LNCaP clone FGC (cell line): Measurements from ENCODE around the gene CNGA3.

ENCODE experiments used
- DNase-seq: peaks from one replicate; pipeline ENCODE4 v3.0.0-alpha.2; 2011; ENCODE audit warnings: low read depth
- H3K4me3 ChIP-seq: 2 replicates; pipeline ENCODE4 v1.5.1; 2011; ENCODE audit warnings: mild to moderate bottlenecking, low read depth, low read length, control low read depth
- TF ChIP-seq, protein P1 (sequence below): IDR thresholded peaks from 2 replicates; pipeline ENCODE4 v1.5.1; 2012; ENCODE audit warnings: mild to moderate bottlenecking; ENCODE audit not compliant: control insufficient read depth, insufficient read depth; ENCODE audit errors: extremely low read depth

The CNGA3 gene

DNA sequence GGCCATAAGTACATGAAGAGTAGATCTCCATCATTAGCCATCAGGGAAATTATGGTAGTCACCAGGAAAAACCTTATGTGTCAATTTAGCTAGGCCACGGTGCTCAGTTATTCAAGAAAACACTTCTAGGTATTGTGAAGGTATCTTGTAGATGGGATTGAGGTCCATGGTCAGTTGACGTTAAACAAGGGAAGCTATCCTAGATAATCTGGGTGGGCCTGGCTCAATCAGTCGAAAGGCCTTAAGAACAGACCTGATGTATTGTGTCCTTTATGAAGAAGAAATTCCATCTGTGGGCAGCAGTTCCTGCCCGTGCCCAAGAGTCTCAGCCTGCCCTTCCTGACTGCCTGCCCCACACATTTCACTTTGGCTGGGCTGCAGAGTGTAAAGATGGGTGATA, 16.7 kb upstream of the CNGA3 start:
- H3K4me3 ChIP-seq = no peak overlapping the region
- DNase-seq = no peak
- TF ChIP-seq, protein P1, sequence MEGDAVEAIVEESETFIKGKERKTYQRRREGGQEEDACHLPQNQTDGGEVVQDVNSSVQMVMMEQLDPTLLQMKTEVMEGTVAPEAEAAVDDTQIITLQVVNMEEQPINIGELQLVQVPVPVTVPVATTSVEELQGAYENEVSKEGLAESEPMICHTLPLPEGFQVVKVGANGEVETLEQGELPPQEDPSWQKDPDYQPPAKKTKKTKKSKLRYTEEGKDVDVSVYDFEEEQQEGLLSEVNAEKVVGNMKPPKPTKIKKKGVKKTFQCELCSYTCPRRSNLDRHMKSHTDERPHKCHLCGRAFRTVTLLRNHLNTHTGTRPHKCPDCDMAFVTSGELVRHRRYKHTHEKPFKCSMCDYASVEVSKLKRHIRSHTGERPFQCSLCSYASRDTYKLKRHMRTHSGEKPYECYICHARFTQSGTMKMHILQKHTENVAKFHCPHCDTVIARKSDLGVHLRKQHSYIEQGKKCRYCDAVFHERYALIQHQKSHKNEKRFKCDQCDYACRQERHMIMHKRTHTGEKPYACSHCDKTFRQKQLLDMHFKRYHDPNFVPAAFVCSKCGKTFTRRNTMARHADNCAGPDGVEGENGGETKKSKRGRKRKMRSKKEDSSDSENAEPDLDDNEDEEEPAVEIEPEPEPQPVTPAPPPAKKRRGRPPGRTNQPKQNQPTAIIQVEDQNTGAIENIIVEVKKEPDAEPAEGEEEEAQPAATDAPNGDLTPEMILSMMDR = no peak

DNA sequence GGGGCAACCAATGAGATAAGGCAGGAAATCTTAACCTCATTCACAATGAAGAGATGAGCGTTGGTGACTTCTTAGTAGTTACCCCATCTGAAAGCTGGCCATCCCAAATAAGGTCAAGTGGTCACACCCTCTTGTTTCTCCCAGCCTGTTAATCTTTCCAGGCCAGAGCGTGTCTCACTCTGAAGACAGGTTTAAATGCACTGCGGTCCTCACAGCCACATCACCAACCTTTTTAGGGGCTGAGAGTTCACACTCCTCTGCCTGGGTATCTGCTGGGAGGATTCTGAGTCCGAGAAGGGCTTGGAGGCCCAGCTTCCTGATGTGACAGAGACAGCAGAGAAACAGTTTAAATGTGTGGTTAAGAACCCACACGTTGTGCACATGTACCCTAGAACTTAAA, 13.3 kb upstream of the CNGA3 start:
- H3K4me3 ChIP-seq = no peak overlapping the region
- DNase-seq = no peak
- TF ChIP-seq, protein P1 = no peak

DNA sequence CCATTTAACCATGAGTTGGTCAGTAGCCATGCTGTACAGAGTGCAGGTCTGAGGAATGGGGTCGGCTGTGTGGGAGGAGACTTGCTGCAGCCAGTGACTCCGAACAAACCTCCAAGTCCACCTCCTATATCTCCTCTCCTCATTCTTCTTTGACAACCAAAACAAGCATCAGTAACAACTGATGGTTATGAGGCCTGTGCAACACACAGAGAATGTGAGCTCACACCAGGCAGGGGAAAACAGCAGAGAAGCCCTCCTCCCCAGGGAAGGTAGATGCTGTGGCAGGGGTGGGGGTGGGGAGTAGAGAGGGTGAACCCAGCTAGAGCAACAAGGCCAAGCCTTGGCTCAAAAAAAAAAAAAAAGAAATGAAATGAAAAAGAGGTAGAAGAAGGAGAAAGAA, 12.3 kb upstream of the CNGA3 start:
- TF ChIP-seq, protein P1 = no peak
- DNase-seq = no peak
- no peak overlapping the region for H3K4me3 ChIP-seq

DNA sequence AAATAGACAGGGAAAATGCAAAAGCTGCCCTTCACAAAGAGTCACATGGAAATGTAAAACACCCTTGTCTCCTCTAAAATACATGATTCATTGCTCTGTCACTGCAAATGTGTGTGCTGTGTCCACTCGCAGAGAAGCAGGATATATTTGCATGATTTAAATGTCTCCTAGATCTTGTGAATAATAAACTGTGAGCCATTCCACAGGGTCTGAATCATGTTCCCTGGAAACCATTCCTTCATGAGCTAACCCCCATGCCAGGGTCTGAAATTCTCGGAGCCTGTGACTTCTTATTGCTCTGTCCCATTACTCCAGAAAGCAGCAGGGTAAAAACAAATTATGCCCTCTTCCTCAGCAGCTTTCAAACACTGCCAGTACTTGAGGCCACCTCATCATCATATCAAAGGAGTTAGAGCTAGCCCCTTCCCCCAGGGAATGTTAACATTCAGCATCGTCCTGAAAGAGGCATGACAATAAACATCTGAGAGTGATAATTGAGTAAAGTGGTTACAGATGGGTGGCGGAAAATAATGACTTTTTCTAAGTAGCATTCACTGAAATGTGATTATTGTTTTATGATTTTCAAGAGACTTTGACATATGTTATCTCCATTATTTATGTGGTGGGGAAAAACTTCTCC, 11.7 kb upstream of the CNGA3 start:
- H3K4me3 ChIP-seq = no peak overlapping the region
- no peak for DNase-seq
- TF ChIP-seq, protein P1 = no peak

DNA sequence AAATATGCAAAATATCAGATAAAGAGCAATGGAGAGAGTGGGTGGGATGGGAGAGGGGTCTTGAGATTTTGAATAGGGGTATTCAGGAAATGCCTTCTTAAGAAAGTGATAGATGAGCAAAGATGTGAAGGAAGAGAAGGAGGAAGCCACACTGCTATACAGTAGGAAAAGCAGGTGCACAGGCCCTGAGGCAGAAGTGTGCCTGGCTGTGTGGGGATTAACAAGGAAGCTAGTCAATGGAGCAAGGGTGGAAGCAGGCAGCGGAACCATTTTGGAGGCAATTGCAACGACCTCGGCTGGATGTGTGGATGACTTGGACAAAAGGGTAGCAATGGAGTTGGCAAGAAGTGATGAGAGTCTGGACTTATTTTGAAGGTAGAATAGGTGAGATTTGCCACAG, 11.0 kb upstream of the CNGA3 start:
- no peak for DNase-seq
- TF ChIP-seq, protein P1 = no peak
- no peak overlapping the region for H3K4me3 ChIP-seq

DNA sequence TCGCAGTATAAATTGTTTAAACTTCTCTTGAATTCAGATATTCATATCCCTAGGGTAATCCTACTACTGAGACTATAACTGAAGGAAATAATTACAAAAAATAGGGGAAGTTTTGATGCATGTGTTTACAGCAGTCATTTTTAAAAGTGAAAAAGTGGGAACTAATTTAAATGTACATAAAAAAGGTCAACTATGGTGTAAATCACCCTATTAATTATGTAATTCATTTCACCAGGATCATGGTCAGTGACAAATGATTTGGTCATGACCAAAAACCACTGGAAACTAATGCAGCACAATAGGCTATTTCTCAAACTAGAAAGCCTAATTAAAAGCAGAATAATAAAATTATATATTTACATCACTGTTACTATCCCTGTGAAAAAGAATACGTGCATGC, 5.0 kb upstream of the CNGA3 start:
- TF ChIP-seq, protein P1 = no peak
- no peak for DNase-seq
- H3K4me3 ChIP-seq = no peak overlapping the region

DNA sequence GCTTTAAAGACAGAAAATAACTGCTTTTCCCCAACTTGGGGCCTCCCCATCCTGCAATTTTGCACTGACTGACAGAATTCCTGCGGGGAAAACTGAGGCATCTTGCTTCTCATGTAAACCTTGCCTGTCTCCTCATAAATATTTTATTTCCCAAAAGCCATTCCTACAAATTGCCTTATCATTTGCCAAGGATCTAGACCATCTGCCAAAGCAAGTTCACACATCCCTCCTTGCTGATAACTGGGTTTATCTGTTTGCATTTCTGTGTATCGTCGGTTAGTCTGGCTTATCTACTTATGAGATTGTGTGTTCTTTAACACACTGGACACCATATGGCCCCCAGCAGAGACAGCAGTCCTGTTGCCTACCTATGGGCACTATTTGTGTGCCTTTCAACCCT, 3.0 kb upstream of the CNGA3 start:
- TF ChIP-seq, protein P1 = no peak
- peak; percentile 43 for DNase-seq
- no peak overlapping the region for H3K4me3 ChIP-seq
